HG03342 (cell line): Measurements from ENCODE around the gene COL23A1.

ENCODE experiments used
- ATAC-seq: cut with Tn5 transposase; IDR thresholded peaks from one replicate; pipeline ENCODE4 v1.9.1; 2021; ENCODE audit warnings: mild to moderate bottlenecking, moderate library complexity; ENCODE audit not compliant: unreplicated experiment

Gene COL23A1

GRCh38 chr5:178192787-178193186 is 397.4 kb downstream of the COL23A1 start:
- ATAC-seq: no peak

- ATAC-seq: no peak
Measured at GRCh38 chr5:178192244-178192643, 397.9 kb downstream of the COL23A1 start.

- ATAC-seq: no peak
Measured at GRCh38 chr5:178191661-178192060, 398.5 kb downstream of the COL23A1 start.

- ATAC-seq: no peak
Measured at GRCh38 chr5:178189433-178189832, 400.8 kb downstream of the COL23A1 start.
